RCC 7860 (cell line): ENCODE results near the gene SUSD5.
"Not testable (repeated sequence)": the region's sequence is repeated elsewhere in the genome, so short reads cannot be mapped to it uniquely, and the experiment has no call there.

Experiments
- DNase-seq: peaks from one replicate; pipeline ENCODE4 v3.0.0-alpha.2; 2015; ENCODE audit warnings: low spot score
- FAIRE-seq: peaks from 2 replicates; lab custom pipeline; 2012; peaks lifted over from hg19 to GRCh38; lab: Jason Lieb, UNC

Gene SUSD5

DNA sequence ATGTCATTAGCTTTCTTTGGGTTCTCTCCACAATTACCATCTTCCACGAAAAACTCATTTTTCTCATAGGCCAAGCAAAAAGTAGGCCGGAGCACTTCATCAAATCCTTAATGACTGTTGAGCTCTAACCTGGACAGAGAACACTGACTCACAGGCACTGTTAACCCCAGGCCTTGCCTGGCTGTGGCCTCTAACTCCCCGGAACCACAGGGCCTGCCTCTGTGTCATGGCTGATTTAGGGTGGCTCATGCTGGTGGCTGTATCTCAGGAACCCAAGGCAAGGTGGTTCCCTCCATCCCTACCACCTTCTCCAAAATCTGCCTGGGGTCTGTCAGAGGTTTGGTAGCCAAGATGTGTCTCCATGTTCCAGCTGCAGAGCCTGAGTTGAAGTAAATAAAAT lies 101.1 kb downstream of the SUSD5 start:
- FAIRE-seq = no peak
- no peak for DNase-seq

DNA sequence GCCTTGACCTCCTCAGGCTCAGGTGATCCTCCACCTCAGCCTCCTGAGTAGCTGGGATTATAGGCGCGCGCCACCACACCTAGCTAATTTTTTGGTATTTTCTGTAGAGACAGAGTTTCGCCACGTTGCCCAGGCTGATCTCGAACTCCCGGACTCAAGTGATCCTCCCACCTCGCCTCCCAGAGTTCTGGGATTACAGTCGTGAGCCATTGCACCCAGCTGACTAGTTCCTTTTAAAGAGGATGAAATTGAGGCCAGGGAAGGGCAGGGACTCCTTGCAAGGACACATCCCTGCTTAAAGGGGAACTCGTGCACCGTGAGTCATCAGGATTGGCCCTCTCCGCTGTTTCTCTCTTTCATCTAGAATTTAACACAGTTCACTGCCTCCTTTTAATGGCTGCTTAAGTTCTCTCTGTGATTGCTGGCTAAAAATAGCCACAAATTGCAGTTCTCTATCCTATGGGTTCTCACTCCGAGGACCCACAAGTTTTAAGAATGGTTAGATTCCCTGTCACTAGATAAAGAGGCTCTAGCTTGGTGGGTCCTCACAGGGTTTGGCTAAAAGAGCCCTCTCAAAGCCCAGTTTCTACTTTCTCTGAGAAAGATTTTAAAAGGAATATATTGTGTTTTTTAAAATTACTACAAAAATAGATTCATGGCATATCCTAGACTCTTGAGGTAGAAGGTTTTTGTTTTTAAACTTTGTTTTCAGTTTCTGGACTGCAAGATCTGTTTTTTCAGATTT lies 103.4 kb downstream of the SUSD5 start:
- FAIRE-seq (peak; percentile 84), DNase-seq (peak; percentile 79)

DNA sequence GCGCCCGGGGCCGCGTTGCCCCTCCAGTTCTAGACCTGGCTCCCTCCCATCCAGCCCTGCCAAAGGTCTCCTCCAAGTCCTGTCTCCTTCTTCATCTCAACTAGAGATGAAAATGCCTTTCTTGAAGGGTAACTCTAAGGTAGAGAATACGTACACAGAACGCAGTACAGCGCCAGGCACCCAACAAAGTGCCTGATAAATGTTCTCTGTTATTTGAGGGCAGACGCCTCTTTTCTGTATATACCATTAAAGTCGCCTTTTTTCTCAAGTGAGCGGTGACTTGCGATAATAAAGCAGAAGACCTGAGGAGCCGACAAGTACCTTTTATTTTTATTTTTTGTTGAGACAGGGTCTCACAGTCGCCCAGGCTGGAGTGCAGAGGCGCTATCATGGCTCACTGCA lies 104.0 kb downstream of the SUSD5 start:
- DNase-seq (no peak), FAIRE-seq (no peak)

DNA sequence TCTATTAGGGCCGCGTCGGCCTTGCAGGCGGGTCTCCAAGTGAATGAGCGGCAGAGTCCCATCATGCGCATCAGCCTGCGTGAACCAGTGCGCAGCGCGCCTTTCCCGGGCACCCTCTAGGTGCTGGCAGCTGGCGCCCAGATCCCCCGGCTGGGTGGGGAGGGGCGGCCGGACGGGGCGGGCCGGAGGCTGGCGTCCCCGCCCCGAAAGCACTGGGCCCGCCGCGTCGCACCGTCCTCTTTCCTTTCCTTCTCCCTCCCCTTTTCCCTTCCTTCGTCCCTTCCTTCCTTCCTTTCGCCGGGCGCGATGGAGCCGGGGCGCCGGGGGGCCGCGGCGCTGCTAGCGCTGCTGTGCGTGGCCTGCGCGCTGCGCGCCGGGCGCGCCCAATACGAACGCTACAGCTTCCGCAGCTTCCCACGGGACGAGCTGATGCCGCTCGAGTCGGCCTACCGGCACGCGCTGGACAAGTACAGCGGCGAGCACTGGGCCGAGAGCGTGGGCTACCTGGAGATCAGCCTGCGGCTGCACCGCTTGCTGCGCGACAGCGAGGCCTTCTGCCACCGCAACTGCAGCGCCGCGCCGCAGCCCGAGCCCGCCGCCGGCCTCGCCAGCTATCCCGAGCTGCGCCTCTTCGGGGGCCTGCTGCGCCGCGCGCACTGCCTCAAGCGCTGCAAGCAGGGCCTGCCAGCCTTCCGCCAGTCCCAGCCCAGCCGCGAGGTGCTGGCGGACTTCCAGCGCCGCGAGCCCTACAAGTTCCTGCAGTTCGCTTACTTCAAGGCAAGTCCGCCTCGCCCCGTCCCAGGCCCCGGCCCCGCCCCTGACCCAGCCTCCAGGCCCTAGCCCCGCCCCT lies 104.6 kb downstream of the SUSD5 start, which contains the start of gene CRTAP:
Gene CRTAP (plus strand): TSS at position 243 of the 850 bp plus-strand sequence. CDS start 64 bp downstream, at position 307.
- DNase-seq (peak; percentile 83), FAIRE-seq (no peak)

DNA sequence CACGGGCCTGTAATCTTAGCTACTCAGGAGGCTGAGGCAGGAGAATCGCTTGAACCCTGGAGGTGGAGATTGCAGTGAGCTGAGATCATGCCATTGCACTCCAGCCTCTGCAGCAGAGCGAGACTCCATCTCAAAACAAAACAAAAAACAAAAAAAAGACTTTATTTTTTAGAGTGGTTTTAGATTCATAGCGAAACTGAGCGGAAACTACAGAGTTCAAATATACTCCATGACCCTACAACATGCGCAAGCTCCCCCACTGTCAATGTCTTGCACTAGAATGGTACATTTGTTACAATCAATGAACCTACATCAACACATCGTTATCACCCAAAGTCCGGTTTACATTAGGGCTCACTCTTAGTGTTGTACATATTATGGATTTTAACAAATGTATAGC lies 107.0 kb downstream of the SUSD5 start:
- DNase-seq (no peak), FAIRE-seq (no peak)

DNA sequence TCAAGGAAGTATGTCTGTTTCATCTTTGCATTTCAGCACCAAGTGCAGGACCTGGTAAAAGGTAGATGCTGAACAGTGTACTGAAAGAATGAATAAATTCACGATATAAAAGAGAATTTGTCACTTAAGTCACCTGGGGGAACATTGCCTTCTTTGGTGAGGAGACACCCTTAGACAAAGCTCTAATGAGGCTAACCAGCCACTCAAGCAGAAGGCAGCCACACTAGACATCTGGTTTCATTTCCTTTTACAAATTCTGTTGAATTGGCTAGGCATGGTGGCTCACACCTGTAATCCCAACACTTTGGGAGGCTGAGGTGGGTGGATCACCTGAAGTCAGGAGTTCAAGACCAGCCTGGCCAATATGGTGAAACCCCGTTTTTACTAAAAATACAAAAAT lies 111.8 kb downstream of the SUSD5 start:
- FAIRE-seq, DNase-seq: not testable (repeated sequence)

DNA sequence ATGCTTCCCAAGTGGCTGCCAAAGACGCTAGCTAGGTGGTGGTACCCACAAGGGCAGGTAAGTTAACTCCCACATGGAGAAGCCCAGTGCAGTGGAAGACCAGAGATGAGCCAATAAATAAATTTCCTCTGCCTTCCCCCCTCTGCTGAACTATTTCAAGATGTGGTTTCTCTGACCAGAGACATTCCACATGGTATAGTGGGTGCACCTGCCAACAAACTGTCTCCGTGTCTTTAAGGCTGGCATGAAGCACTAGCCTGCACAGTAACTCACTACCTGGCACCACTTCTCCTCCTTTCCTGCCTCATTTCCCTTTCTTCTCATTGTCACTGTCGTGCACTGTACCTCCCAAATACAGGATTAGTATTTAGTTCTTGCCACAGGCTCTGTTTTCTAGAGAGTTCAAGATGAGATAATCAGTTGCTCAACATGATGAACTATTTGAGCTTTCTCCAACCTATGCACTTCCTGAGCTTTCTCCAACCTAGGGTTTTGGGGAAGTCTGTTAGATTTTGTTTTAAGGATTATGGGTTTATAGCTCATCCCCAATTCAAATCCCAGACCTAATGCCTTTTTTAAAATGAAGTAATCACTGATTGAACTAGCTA lies 113.2 kb downstream of the SUSD5 start:
- no peak for DNase-seq
- FAIRE-seq = no peak

DNA sequence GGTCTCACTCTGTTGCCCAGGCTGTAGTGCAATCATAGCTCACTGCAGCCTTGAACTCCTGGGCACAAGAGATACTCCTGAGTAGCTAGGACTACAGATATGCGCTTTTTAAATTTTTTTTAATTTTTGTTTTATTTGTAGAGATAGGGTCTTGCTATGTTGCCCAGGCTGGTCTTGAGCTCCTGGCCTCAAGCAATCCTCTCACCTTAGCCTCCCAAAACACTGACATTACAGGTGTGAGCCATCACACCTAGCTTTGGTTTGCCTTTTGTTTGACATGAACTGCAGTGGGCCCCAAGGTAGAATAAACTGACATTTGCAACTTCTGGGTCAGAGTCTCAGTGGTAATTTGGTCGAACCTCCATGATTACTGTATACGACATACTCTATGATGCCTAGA lies 113.8 kb downstream of the SUSD5 start:
- FAIRE-seq = no peak

DNA sequence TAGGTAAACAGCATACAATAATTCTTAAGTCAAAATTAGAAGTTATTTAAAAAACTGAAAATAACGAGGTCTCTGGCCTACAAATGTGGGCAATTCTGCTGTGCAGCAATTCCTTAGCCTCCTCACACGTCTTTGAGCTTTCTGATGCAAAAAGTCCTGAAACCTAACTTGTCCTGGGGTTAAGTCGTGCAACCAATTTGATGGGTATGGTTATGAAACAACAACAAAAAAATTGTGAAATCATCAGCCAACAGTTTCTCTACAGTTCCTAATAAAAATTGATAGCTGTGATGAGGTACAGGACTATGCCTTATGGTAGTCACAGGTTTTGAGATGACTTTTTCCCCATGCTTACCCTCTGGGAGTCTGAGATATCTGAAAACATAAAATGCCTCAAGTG lies 115.1 kb downstream of the SUSD5 start:
- FAIRE-seq (no peak), DNase-seq (no peak)

More for the DNA sequence above, 113.8 kb downstream of the SUSD5 start:
- DNase-seq = no peak

DNA sequence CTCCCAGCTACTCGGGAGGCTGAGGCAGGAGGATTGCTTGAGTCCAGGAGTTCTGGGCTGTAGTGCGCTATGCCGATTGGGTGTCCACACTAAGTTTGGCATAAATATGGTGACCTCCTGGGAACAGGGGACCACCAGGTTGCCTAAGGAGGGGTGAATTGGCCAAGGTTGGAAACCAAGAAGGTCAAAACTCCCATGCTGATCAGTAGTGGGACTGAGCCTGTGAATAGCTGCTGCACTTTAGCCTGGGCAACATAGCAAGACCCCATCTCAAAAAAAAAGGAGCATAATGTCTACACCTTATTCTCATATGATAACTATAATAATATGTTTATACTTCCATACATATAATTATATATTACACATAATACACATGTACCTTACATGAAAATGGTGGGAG lies 115.6 kb downstream of the SUSD5 start:
- FAIRE-seq = no peak
- DNase-seq = no peak

DNA sequence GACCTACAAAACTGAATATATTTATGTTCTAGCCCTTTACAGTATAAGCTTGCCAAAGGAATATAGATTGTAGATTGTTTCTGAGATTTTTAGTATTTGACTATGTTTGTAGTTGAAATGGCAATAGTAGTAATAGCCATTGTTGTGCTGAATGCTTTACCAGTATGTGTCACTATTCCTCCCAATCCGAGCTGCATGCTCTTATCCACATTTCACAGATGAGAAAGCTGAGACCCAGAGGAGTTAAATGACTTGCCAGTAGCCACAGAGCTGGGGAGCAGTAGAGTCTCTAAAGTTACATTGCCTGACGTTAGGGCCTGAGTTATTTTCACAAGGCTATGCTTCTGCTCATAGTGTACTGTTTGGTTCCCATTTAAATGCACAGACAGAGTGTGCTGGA lies 118.4 kb downstream of the SUSD5 start:
- no peak for DNase-seq
- FAIRE-seq = no peak
